GM10266 (cell line): ENCODE measurements around the gene KDM2B.

ENCODE experiments used
- DNase-seq: peaks from one replicate; pipeline ENCODE4 v3.0.0; 2012; ENCODE audit errors: extremely low spot score
- CTCF ChIP-seq: IDR thresholded peaks from 2 replicates; pipeline ENCODE4 v1.5.1; 2012; ENCODE audit warnings: mild to moderate bottlenecking, low read depth; ENCODE audit not compliant: control insufficient read depth, insufficient read depth; ENCODE audit errors: missing control alignments

Gene KDM2B

GRCh38 chr12:121452985-121453360, 127.8 kb downstream of the KDM2B start:
- DNase-seq: no peak
- TF ChIP-seq CTCF: no peak

- TF ChIP-seq CTCF: no peak
- no peak for DNase-seq
Measured at GRCh38 chr12:121452340-121452984, 128.4 kb downstream of the KDM2B start.

GRCh38 chr12:121451961-121452339, 128.9 kb downstream of the KDM2B start:
- no peak for DNase-seq

GRCh38 chr12:121448771-121449315, 132.0 kb downstream of the KDM2B start:
- no peak for TF ChIP-seq CTCF
- DNase-seq: no peak

More at GRCh38 chr12:121451961-121452339, 128.9 kb downstream of the KDM2B start:
- TF ChIP-seq CTCF: no peak

GRCh38 chr12:121446750-121447149, 134.1 kb downstream of the KDM2B start:
- DNase-seq: no peak
- no peak for TF ChIP-seq CTCF

- DNase-seq: no peak
- TF ChIP-seq CTCF: no peak
Measured at GRCh38 chr12:121444842-121445202, 136.0 kb downstream of the KDM2B start.
